Colonic mucosa (tissue), 4 donors: ENCODE data around the gene DOK4. TPM values are rescaled to one million over a fixed set of nuclear protein-coding genes. Genes with fewer than 3 reads are reported as not detected.
"Not testable (repeated sequence)": the region's sequence is repeated elsewhere in the genome, so short reads cannot be mapped to it uniquely, and the experiment has no call there.

Source experiments
- DNase-seq: peaks from one replicate; pipeline ENCODE4 v3.0.0-alpha.2; 2020
- H3K27ac ChIP-seq: fragments of 200-600 bp; one replicate; pipeline ENCODE4 v1.8.0; 2021
- H3K27me3 ChIP-seq: fragments of 200-600 bp; one replicate; pipeline ENCODE4 v1.8.0; 2021
- H3K36me3 ChIP-seq: fragments of 200-600 bp; one replicate; pipeline ENCODE4 v1.8.0; 2021
- H3K4me1 ChIP-seq: fragments of 200-600 bp; one replicate; pipeline ENCODE4 v1.8.0; 2021; ENCODE audit warnings: mild to moderate bottlenecking
- H3K4me3 ChIP-seq: fragments of 200-600 bp; one replicate; pipeline ENCODE4 v1.8.0; 2021
- H3K9ac ChIP-seq, 2 donors: one replicate each; pipeline ENCODE4 v1.7.0; 2013; ENCODE audit warnings: control low read depth in 2 of 2, low read depth in 2 of 2, low read length in 2 of 2
- H3K9me3 ChIP-seq: fragments of 200-600 bp; one replicate; pipeline ENCODE4 v1.8.0; 2021
- CTCF ChIP-seq: fragments of 200-600 bp; IDR thresholded peaks from one replicate; pipeline ENCODE4 v1.8.0; 2022; ENCODE audit warnings: antibody characterized with exemption, mild to moderate bottlenecking
- intact Hi-C: fragments of 100-400 bp; cut with DNase I; formaldehyde crosslinking; loops from one replicate; pipeline ENCODE4 v1.14.1; 2022
- total RNA-seq, 2 donors: library from RNA; stranded (reverse); fragmentation: NEBNext Ultra II Directional in 1 of 2; extraction: Animal tissue kit (Norgen Biotek cat#: 25700) in 1 of 2; gene quantifications; one replicate each; pipeline ENCODE4 v1.2.1, GENCODE V29; 2021
- donor health status: healthy.
- donor health status: DM: no; HTN: no; CAD: no.
- donor health status: DM: no; HTN: no; CAD: no.

The DOK4 gene
- total RNA-seq, 2 donors from 2014 or later: 121 to 141 TPM

- no peak for DNase-seq
- no peak for TF ChIP-seq CTCF
- Histone ChIP-seq H3K27ac (no peak overlapping the region), H3K27me3 (no peaks in the 10 kb centered on the region), H3K9me3 (no peaks in the 10 kb centered on the region), H3K4me1 (no peaks in the 10 kb centered on the region), H3K4me3 (no peak overlapping the region), H3K36me3 (no peaks in the 10 kb centered on the region), H3K9ac (no peak overlapping the region)
- intact Hi-C loops: no loop called here
Observed at GRCh38 chr16:57504001-57504400, 17.7 kb upstream of the DOK4 start.

DNA sequence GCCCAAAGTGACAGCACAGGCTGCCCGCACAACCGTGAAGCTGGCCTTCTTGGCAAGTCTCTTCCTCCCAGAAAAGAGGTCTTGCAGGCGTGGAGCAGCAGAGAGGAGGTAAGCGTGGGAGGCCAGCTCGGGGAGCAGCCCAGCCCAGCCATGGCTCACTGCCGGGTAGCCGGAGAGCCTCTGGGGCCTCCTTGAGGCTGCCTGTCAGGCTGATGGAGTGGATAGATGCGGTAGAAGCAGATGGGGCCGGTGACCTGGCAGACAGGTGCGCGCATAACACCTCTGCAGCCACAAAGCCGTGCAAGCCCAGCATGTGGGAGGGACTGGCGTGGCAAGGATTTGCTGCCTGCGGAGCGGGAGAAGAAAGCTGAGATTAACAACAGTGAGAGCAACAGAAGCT lies 17.1 kb upstream of the DOK4 start:
- DNase-seq: no peak
- Histone ChIP-seq H3K4me3 (no peak overlapping the region), H3K9me3 (no peaks in the 10 kb centered on the region), H3K27ac (no peak overlapping the region), H3K4me1 (no peaks in the 10 kb centered on the region), H3K9ac (no peak overlapping the region), H3K36me3 (no peaks in the 10 kb centered on the region), H3K27me3 (no peaks in the 10 kb centered on the region)
- no peak for TF ChIP-seq CTCF
- intact Hi-C loops: no loop called here

DNA sequence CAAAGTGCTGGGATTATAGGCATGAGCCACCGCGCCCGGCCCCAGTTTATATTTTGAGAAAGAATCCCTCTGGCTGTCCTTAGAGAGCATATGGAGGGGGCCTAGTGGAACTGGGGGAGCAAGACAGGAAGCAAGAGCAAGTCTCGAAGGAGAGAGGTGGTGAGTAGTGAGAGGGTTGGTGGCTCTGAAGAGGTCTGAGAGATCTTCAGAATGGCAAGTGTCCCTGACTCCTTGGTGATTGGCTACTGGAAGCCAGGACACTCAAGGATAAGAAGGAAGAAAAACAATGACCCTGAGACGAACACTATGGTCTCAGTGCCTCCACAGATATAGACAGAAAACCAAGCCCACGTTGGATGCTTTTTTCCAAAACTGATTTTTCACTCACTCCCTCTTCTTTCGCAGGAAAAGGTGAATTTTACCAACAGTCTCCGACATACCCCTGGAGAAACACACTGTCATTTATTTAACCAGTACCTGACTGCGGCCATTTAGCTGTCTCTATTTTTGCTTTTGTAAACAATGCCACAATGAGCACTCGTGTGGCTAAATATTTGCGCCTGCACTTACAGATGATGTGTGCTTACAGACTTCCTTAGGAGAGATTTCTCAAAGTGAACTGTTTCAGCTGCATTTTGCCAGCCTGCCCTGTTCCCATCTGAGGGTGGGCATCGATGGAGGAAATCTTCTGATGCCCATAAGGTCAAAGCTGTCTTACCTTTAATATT lies 15.9 kb upstream of the DOK4 start:
- no peaks in the 10 kb centered on the region for H3K4me1 ChIP-seq
- no peaks in the 10 kb centered on the region for H3K9me3 ChIP-seq
- H3K9ac ChIP-seq: no peak overlapping the region
- TF ChIP-seq CTCF: no peak
- no peaks in the 10 kb centered on the region for H3K36me3 ChIP-seq
- H3K4me3 ChIP-seq: no peak overlapping the region
- H3K27ac ChIP-seq: no peak overlapping the region
- intact Hi-C loops: no loop called here
- DNase-seq: no peak
- H3K27me3 ChIP-seq: no peaks in the 10 kb centered on the region

DNA sequence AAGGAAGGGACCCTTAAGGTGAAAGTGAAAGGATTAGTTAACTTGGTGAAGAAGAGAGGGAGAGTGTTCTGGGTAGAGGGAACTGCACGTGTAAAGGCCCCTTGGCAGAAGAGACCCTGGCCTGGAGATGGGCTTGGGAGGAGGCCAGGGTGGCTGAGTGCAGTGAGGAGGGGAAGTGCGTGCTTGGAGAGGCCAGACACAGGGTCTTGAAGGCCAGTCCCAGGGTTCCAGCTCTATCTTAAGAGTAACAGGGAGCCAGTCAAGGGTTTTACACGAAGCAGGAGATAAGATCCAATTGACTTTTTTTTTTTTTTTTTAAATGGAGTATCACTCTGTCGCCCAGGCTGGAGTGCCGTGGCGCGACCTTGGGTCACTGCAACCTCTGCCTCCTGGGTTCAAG lies 15.2 kb upstream of the DOK4 start:
- H3K4me1 ChIP-seq: no peaks in the 10 kb centered on the region
- H3K27ac ChIP-seq: no peak overlapping the region
- no peak overlapping the region for H3K9ac ChIP-seq
- H3K27me3 ChIP-seq: no peaks in the 10 kb centered on the region
- intact Hi-C loops: no loop called here
- no peaks in the 10 kb centered on the region for H3K9me3 ChIP-seq
- no peak for DNase-seq
- H3K4me3 ChIP-seq: no peak overlapping the region
- no peak for TF ChIP-seq CTCF
- H3K36me3 ChIP-seq: no peaks in the 10 kb centered on the region

DNA sequence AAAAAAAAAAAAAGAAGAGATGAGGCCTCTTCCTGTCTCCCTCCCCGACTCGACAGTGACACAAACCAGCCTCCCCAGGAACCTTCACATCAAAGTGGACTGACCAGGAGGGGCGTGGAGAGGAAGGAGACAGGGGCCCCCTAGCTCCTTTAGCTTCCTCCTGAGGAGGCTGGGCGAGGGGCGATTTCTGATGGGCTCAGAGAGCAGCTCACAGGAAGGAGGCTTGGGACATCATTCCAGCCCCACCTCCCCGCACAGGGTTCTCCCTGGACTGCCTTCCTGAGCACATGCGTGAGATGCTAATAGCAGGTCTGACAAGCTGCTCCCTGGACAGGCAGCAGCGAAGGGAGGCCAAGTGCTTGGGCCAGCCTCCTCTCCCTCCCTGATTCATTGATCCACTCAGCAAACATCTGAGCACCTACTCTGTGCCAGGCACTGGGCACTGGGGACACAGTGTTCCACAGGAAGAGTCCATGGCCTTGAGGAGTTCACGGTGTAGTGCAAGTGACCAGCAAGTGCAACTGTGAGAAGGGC lies 14.4 kb upstream of the DOK4 start:
- H3K9ac ChIP-seq: no peak overlapping the region
- intact Hi-C loops: no loop called here
- H3K27me3 ChIP-seq: no peaks in the 10 kb centered on the region
- no peaks in the 10 kb centered on the region for H3K36me3 ChIP-seq
- no peak for DNase-seq
- no peak overlapping the region for H3K4me3 ChIP-seq
- no peaks in the 10 kb centered on the region for H3K4me1 ChIP-seq
- no peak for TF ChIP-seq CTCF
- no peaks in the 10 kb centered on the region for H3K9me3 ChIP-seq
- H3K27ac ChIP-seq: no peak overlapping the region

DNA sequence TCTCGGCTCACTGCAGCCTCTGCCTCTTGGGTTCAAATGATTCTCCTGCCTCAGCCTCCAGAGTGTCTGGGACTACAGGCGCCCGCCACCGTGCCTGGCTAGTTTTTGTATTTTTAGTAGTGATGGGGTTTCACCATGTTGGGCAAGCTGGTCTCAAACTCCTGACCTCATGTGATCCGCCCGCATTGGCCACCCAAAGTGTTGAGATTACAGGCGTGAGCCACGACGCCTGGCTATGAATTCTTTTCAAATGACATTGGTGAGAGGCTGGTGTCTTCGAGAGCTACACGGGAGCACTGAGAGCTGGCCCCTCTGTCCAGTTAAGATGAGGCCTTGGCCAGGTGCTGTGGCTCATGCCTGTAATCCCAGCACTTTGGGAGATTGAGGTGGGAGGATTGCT lies 13.6 kb upstream of the DOK4 start:
- intact Hi-C loops, H3K27ac ChIP-seq, H3K4me1 ChIP-seq, H3K4me3 ChIP-seq, H3K9ac ChIP-seq, DNase-seq, H3K27me3 ChIP-seq, H3K9me3 ChIP-seq, H3K36me3 ChIP-seq: not testable (repeated sequence)
